Suppressor macrophage treated with lipopolysaccharide for 1 hour (primary cell): Measurements from ENCODE around the gene NDE1.
"Not testable (repeated sequence)": the region's sequence is repeated elsewhere in the genome, so short reads cannot be mapped to it uniquely, and the experiment has no call there.

ENCODE experiments used
- DNase-seq, 3 donors: peaks; one replicate each; pipeline ENCODE4 v3.0.0-alpha.2; 2020 to 2022

NDE1 gene

DNA sequence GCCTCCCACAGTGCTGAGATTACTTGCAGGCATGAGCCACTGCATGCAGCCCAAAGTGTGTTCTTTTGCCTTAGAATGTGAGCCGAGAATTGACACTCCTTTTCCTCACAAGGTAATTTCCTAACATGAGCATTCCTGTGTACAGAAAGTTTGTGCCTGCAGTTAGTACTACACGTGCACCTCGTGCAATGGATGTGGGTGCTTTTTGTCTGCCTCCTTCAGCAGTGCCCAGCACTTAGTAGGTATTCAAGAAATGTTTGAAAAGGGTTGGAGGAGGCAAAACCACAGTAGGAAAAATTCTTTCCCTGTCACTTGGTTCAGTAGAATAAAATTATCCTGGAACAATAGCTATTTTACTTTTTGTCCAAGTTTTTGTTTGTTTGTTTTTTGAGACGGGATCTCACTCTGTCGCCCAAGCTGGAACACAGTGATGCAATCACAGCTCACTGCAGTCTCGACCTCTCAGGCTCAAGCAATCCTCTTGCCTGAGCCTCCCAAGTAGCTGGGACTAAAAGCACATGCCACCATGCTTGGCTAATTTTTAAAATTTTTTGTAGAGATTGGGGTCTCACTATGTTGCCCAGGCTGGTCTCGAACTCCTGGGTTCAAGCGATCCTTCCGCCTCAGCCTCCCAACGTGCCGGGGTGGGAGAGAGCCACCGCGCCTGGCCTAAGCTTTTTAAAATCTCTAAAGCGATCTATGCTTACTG lies 2.4 kb downstream of the NDE1 start:
- DNase-seq = no peak

DNA sequence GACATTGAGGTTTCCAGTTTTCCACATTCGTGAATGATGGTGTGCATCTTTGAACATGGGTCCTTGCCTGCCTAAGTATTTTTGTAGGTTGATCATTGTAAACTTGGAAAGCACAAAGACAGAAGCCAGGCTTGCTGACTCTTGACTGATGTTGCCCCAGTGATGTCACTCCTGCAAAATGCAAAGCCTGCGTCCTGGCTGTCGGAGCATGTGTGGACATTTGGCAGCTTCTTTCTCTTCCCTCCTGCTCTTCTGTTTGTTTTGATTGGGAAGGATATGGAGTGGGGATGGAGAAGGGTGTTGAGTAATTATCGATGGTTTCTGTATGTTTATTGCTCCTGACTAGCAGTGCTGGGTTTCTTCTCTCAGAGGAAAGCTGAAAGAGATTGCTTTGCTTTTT lies 3.2 kb downstream of the NDE1 start:
- no peak for DNase-seq

DNA sequence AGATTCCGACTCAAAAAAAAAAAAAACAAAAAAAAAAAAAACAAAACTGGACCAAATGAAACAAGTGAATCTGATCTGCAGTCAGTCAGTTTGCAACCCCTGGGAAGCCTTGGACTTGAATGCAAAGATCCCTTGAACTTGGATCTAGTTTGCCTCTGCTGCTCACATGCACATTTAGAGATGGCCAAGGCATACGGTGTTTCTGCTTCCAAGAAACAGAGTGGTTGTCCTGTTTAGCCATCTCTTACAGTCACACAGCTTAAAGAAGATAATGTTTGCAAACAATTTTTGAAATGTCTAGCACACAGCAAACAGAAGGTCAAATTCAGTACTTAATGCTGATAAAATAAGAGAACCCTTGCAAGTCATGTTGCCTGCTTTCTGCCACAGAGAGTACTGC lies 4.5 kb downstream of the NDE1 start:
- no peak for DNase-seq

DNA sequence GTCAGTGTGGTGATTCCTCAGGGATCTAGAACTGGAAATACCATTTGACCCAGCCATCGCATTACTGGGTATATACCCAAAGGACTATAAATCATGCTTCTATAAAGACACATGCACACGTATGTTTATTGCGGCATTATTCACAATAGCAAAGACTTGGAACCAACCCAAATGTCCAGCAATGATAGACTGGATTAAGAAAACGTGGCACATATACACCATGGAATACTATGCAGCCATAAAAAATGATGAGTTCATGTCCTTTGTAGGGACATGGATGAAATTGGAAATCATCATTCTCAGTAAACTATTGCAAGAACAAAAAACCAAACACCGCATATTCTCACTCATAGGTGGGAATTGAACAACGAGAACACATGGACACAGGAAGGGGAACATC lies 5.5 kb downstream of the NDE1 start:
- DNase-seq = not testable (repeated sequence)

DNA sequence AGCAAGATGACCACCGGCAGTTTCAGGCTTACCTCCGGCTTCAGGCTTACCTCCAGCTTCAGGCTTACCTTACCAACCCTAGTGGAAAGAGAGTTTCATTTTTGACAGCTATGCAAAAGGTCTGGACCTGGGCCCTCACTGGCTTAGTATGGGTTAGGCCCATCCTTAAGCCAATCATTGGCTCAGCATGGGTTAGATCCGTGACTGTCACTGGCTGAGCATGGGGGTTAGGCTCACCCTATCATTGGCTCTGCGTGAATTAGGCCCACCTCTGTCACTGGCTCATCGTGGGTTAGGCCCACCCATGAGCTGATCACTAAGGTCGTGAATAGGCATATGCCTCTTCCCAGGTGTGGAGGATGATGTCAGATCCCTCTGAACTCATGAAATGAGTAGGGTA lies 8.1 kb downstream of the NDE1 start:
- no peak for DNase-seq

DNA sequence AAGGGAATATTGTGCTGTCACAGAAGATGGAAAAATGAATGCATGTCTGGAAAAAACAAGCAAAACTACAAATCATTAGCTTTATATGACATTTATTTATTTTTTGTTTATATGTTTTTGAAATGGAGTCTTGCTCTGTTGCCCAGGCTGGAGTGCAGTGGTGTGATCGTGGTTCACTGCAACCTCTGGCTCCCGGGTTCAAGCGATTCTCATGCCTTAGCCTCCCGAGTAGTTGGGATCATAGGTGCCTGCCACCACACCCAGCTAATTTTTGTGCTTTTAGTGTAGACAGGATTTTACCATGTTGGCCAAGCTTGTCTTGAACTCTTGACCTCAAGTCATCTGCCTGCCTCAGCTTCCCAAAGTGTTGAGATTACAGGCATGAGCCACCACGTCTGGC lies 8.5 kb downstream of the NDE1 start:
- DNase-seq = no peak

DNA sequence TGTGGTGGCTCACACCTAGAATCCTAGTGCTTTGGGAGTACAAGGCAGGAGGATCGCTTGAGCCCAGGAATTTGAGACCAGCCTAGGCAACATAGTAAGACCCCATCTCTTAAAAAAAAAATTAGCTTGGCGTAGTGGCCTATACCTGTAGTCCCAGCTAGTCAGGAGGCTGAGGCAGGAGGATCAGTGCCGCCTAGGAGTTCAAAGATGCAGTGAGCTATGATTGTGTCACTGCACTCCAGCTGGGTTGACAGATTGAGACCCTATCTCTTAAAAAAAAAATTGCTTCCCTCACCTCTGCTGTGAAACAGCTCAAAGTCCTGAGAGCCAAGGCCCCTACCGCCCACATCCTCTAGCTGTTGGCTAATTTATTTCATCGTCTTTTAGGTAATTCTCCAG lies 10.2 kb downstream of the NDE1 start:
- DNase-seq = no peak

DNA sequence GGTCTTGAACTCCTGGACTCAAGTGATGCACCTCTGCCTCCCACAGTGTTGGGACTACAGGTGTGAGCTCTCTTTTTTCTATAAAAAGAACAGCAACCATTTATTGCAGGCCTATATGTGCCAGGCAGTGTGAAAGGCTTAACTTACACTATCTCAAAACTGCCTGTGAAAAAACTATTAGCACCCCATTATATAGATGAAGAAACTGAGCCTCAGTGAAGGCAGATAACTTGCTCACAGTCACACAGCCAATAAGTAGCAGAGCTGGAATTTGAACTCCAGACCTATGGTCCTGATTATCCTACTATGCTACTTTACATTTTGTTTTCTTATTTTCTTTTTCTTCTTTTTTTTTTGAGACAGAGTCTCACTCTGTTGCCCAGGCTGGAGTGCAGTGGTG lies 15.1 kb downstream of the NDE1 start:
- DNase-seq = no peak

DNA sequence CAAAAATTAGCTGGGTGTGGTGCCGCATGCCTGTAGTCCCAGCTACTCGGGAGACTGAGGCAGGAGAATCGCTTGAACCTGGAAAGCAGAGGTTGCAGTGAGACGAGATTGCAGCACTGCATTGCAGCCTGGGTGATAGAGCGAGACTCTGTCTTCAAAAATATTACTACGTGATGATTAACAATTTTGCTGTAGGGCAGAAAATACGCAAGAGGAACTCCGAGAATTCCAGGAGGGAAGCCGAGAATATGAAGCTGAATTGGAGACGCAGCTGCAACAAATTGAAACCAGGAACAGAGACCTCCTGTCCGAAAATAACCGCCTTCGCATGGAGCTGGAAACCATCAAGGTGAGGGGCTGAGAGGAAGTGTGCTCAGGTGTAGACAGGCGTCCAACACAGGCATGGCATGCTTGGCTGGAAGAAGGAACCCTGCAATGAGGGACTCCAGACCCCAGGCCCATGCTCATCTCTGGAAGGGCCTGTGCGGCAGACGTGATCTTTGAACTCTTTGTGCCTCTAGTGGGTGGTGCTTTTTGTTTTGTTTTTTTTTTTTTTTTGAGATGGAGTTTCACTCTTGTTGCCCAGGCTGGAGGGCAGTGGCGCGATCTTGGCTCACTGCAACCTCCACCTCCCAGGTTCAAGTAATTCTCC lies 17.2 kb downstream of the NDE1 start:
- DNase-seq = no peak

DNA sequence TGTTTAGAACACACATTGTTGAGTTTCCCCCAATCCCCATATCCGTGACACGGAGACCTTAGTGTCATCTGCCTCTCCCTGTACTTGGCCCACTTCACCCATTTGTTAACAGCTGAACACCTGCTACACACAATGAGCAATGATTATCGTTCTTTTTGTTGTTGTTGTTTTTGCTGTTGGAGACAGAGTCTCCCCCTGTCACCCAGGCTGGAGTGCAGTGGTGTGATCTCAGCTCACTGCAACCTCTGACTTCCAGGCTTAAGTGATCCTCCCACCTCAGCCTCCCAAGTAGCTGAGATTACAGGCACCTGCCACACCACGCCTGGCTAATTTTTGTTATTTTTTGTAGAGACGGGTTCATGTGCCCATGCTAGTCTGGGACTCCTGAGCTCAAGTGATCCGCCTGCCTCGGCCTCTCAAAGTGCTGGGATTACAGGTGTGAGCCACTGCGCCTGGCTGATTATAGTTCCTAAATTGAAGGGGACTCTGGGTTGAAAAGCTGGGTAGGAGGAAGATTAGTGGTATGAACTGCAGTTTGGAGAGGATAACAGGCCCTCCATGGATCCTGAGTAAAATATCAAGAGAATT lies 21.6 kb downstream of the NDE1 start:
- DNase-seq = no peak

DNA sequence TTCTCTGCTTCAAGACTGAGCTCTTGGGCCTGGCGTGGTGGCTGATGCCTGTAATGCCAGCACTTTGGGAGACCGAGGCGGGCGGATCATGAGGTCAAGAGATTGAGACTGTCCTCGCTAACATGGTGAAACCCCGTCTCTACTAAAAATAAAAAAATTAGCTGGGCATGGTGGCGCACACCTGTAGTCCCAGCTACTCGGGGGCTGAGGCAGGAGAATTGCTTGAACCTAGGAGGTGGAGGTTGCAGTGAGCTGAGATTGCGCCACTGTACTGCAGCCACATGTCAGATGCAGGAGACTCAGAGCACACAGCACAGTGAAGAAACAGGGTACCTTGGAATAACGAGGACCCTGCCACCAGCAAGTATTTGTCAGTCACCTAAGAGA lies 22.1 kb downstream of the NDE1 start:
- DNase-seq = not testable (repeated sequence)

DNA sequence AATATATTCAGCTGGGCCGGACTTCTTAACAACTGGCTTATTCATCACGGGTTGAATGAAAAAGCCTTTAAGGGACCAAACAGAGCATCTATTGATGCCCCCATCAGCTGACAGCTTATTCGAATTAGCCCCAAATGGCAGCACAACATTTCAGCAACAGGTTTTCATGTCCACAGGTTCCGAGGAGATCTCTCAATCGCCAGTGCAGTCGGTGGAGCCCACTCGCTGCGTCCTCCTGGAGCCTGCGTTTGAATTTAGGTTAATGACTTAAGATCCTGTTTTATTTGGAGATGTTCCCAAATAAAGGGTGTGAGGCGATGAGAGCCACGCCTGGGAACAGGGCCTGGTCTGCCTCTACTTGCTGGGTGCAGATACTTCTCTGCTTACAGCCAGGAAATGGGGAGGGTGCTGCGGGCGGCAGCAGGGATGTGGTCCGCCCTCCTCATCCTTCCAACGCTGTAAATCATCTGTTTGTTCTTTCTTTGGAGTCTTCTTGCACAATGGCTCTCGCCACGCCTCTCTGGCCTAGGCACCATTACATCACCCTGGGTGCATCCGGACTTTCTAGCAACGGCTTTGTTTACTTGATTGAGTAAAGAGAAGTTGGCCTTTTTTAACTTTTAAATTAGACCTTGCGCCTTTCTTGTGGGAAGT lies 22.6 kb downstream of the NDE1 start:
- peak; percentile 91 to 95 (median 94) for DNase-seq

DNA sequence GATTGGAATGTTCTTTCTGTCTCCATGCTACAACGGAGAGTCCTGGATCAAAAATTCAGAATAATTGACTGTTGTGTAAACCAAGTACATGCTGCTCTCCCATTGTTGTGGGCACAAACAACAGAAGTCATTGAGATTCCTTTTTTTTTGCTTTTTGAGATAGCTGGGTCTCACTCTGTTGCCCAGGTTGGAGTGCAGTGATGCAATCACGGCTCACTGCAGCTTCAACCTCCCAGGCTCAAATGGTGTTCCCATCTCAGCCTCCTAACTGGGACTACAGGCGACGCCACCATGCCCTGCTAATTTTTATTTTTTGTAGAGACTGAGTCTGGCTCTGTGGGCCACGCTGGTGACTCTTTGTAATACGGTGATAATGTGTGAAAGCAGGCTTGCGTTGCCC lies 24.5 kb downstream of the NDE1 start:
- DNase-seq = no peak

DNA sequence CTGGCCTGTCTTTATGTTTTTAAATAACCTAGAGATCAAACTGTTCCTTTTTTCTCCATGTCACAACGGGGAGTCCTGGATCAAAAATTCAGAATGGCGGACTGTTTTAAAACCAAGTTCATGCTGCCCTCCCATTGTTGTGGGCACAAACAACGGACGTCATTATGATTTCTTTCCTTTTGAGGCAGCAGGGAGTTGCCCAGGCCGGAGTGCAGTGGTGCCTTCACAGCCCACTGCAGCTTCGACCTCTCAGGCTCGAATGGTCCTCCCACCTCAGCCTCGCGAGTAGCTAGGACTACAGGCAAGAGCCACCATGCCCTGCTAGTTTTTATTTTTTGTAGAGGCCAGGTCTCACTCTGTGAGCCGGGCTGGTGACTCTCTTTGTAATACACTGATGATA lies 26.5 kb downstream of the NDE1 start:
- no peak for DNase-seq

DNA sequence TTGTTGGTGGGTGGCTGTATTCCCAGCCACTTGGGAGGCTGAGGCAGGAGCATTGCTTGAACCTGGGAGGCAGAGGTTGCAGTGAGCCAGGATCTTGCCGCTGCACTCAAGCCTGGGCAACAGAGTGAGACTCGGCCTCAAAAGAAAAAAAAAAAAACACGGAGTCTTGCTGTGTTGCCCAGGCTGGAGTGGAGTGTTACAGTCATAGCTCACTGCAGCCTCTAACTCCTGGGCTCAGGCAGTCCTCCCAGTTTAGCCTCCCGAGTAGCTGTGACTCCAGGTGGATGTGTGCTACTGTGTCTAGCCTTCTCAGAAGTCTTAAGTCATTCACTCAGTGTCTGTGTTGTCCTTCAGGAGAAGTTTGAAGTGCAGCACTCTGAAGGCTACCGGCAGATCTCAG lies 27.4 kb downstream of the NDE1 start:
- DNase-seq = no peak

DNA sequence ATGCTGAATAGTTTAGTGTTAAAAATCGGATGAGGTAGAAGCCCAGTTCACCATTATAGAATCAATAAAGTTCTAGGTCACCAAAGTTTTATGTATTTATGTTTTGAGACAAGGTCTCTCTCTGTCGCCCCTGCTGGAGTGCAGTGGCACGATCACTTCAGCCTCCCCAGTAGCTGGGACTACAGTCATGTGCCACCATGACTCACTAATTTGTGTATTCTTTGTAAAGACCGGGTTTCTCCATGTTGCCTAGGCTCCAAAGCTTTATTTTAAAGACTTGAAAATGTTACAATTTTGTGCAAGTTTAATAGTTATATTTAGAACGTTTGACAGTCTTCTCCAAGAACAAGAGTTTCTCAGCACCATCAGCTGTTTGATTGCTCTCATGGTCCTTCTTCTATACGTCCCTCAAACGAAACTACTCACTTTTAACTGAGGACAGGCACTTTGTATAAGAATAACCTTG lies 32.1 kb downstream of the NDE1 start:
- DNase-seq = peak; percentile 85 to 91 (median 90)

DNA sequence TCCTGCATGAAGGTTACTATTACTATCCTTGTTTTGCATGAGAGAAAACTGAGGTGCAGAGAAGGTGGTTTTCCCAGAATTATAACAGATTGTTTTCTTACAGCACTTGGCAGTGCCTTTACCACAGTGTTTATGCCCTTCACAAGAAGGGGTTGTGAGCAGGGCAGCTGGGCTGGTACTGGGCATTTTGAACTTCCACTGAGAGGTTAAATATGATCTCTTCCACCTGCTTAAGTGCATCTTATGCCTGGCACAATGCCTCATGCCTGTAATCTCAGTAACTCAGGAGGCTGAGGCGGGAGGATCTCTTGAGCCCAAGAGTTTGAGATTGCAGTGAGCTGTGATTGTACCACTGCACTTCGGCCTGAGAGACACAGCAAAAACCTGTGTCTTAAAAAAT lies 36.2 kb downstream of the NDE1 start:
- DNase-seq = no peak

DNA sequence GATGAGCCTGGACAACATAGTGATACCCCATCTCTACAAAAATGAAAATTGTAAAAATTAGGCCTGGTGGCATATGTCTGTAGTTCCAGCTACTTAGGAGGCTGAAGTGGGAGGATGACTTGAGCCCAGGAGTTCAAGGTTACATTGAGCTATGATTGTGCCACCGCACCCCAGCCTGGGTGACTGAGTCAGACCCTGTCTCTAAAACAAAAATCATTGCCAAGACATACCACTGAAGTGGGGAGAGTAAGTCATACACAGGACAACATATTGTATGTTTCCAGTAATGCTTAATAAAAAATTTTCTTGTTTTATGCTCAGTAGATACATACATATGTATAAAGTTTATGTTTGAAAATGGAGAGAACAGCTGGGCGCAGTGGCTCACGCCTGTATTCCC lies 39.2 kb downstream of the NDE1 start:
- DNase-seq = no peak

DNA sequence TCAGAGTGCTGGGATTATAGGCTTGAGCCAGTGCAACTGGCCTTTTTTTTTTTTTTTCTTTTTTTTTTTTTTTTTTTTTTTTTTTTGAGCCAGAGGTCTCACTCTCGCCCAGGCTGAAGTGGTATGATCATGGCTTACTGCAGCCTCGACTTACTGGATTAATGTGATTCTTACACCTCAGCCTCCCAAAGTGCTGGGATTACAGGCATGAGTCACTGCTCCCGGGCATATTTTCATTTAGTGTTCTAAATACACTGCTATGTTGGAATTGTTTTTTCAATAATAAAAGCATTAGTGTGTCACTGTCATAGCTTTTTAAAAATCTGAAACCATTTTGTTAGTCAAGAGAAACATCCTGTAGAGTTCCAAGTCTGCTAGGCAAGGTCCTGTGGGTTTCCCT lies 40.3 kb downstream of the NDE1 start:
- DNase-seq = no peak

DNA sequence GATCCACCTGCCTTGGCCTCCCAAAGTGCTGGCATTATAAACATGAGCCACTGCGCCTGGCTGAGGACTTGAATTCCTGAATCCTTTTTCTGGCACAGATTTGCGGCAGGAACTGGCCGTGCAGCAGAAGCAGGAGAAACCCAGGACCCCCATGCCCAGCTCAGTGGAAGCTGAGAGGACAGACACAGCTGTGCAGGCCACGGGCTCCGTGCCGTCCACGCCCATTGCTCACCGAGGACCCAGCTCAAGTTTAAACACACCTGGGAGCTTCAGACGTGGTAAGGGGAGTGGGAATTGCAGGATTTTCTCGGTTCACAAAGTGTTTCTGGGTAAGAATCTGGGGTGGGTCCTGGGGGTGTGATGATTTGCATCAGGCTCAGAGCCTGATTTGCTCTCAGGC lies 41.0 kb downstream of the NDE1 start:
- no peak for DNase-seq

DNA sequence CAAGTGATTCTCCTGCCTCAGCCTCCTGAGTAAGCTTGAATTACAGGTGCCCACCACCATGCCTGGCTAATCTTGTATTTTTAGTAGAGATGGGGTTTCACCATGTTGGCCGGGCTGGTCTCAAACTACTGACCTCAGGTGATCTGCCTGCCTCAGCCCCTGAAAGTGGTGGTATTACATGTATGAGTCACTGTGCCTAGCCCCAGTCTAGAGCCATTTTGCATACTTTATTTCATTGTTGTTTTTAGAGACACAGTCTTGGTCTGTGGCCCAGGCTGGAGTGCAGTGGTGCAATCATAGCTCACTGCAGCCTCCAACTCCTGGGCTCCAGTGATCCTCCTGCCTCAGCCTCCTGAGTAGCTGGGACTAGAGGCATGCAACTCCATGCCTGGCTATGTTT lies 42.5 kb downstream of the NDE1 start:
- not testable (repeated sequence) for DNase-seq

DNA sequence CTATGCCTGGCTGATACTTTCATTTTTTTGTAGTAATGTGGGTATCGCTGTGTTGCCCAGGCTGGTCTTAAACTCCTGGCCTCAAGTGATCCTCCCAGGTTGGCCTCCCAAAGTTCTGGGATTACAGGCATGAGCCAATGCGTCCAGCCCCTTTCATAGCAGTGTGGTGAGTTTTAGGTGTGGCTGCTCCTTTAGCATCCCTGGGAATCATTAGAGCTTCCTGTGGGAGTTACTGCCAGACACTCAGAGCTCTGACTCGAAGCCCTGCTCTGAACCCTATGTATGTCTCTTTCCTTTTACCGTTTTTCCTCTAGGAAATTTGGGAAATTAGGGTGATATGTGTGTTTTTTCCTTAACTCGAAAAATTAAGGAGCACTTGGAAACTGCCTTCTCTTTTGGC lies 44.5 kb downstream of the NDE1 start:
- no peak for DNase-seq

DNA sequence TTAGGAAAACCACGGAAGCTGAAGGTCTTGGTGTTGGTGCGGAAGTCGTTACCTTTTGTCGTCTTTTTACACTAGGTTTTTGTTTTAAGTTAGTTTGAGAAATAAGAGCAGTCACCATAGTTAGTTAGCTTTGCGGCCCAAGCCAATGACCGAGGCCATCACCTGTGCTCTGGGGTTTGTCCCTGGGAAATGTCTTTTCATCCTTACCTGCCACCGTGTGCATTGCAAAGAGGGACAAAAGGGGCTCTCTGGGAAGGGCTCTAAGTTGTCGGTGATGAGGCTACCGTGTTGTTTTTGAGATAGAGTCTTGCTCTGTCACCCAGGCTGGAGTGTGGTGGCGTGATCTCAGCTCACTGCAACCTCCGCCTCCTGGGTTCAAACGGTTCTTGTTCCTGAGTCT lies 49.8 kb downstream of the NDE1 start:
- no peak for DNase-seq

DNA sequence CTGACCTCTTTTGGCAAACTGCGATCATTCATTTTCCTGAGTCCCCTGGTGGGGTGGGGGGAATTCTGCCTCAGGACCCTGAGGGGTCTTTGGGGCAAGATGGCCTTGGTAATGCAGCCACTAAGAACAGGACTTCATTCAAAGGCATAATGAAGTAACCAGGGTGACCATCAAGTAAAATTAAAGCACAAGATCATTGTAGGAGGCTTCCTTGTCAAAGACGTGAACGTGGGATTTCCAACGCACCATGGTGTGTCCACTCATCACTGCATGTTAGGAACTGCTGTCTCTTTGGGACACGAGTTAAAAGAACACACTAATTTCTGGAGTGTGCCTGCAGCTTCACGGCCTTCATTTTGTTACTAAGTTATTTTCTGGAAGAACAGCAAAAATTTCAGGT lies 51.3 kb downstream of the NDE1 start:
- DNase-seq = no peak
